Dedifferentiated amniotic fluid mesenchymal stem cell (primary cell): ENCODE results near the gene CTBP2.

ENCODE experiments used
- DNase-seq: peaks from one replicate; pipeline ENCODE4 v3.0.0-alpha.2; 2016; ENCODE audit errors: extremely low spot score

The CTBP2 gene

GRCh38 chr10:124941823-124942222, 218.5 kb downstream of the CTBP2 start, which contains the start of gene ZRANB1:
Gene ZRANB1, plus strand, starts transcription at chr10:124942123. Its CDS starts 371 bp downstream, at chr10:124942494.
- no peak for DNase-seq

DNA sequence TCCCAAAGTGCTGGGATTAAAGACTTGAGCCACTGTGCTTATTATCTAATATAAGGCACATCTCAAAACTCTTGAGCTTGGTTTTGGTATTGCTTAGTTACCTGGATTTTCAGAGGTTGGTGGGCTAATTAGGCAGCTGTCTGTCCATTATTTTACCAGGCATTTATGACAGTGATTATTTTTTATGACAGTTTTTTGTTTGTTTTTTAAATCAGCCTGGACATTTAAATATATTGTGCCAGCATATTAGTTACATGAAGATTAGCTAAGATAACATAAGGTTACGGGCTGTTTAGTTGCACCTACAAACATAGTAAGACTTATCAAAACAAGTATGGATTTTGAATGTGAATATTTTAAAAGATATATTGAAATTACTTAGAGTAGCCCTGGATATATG, 221.1 kb downstream of the CTBP2 start:
- no peak for DNase-seq

- DNase-seq: no peak
Measured at GRCh38 chr10:124936813-124937212, 223.6 kb downstream of the CTBP2 start.

DNA sequence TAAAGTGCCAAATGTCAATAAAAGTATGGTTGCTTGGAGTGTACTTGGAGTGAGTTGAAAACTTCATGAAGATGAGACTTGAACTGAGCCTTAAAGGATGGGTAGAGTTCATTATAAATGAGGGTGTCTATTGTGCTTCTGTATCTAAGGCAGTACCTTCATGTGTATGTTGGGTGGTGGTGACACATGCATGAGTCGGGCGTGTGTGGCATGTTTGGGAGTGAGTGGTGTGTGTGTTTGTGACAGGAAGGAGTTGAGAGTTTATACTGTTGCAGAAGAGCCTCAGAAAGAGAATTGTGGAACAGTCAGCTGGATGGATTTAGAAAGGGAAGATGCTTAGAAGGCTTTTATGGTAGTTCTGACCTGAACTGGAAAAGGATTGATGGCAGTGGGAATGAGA, 224.4 kb downstream of the CTBP2 start:
- no peak for DNase-seq
